Kidney (tissue), 14 donors: ENCODE data around the gene PRM1. TPM values are rescaled to one million over a fixed set of nuclear protein-coding genes. Genes with fewer than 3 reads are reported as not detected.
A peak's percentile ranks its signal among the peaks of the same experiment; 100 is the strongest.

Source experiments
- DNase-seq, 5 donors: peaks; one replicate each; pipeline ENCODE4 v3.0.0-alpha.2; 2013 to 2020
- FAIRE-seq: peaks from 2 replicates; lab custom pipeline; 2012; peaks lifted over from hg19 to GRCh38; lab: Jason Lieb, UNC
- H3K27ac ChIP-seq, 2 donors: one replicate each; pipeline ENCODE4 v1.7.0; 2013; ENCODE audit warnings: low read depth in 2 of 2, low read length in 2 of 2, inconsistent platforms in 1 of 2
- H3K27me3 ChIP-seq: one replicate; pipeline ENCODE4 v1.7.1; 2013; ENCODE audit warnings: low read length, inconsistent platforms; ENCODE audit not compliant: control insufficient read depth, insufficient read depth
- H3K36me3 ChIP-seq, 3 donors: one replicate each; pipeline versions ENCODE4 v1.7.0 to v1.7.1; 2013; ENCODE audit warnings: low read length in 3 of 3, control low read depth in 1 of 3, inconsistent platforms in 1 of 3; ENCODE audit not compliant: insufficient read depth in 3 of 3, control insufficient read depth in 2 of 3
- H3K4me1 ChIP-seq, 3 donors: one replicate each; pipeline versions ENCODE4 v1.7.0 to v1.7.1; 2013; ENCODE audit warnings: low read length in 3 of 3, inconsistent platforms in 1 of 3, low read depth in 1 of 3; ENCODE audit not compliant: control insufficient read depth in 2 of 3, insufficient read depth in 2 of 3
- H3K4me3 ChIP-seq, 3 donors: one replicate each; pipeline versions ENCODE4 v1.7.0 to v1.8.1; 2013; ENCODE audit warnings: low read length in 3 of 3, control low read depth in 1 of 3, inconsistent platforms in 1 of 3
- H3K9ac ChIP-seq, 3 donors: one replicate each; pipeline versions ENCODE4 v1.7.0 to v1.7.1; 2013; ENCODE audit warnings: low read length in 3 of 3, control low read depth in 1 of 3, inconsistent platforms in 1 of 3
- H3K9me3 ChIP-seq, 3 donors: one replicate each; pipeline versions ENCODE4 v1.7.0 to v1.7.1; 2013; ENCODE audit warnings: low read length in 3 of 3, control low read depth in 1 of 3, inconsistent platforms in 1 of 3; ENCODE audit not compliant: control insufficient read depth in 2 of 3, insufficient read depth in 1 of 3
- CTCF ChIP-seq: IDR thresholded peaks from 3 replicates; pipeline ENCODE4 v1.5.1; 2012; ENCODE audit warnings: mild to moderate bottlenecking, moderate library complexity, borderline replicate concordance; ENCODE audit not compliant: insufficient read depth; ENCODE audit errors: extremely low read depth
- intact Hi-C: fragments of 100-400 bp; cut with DNase I; formaldehyde crosslinking; loops from one replicate; pipeline ENCODE4 v1.11.1; 2022
- polyA plus RNA-seq: library from polyadenylated mRNA; stranded (reverse); fragments of 350-450 nt; fragmentation: Illumina TruSeq; extraction: RNeasy Lipid Tissue Mini Kit (QIAGEN cat#74804); gene quantifications from one replicate; pipeline ENCODE4 v1.2.3, GENCODE V29; 2014; ENCODE audit warnings: low read depth, low replicate concordance; ENCODE audit not compliant: insufficient read depth
- total RNA-seq: library from RNA; stranded (reverse); fragmentation: NEBNext Ultra II Directional; extraction: Animal tissue kit (Norgen Biotek cat#: 25700); gene quantifications from one replicate; pipeline ENCODE4 v1.2.1, GENCODE V29; 2021
- donor health status: control.
- donor health status: control.
- donor health status: control.
- donor health status: control.
- donor health status: control.
- donor health status: DM: yes; HTN: yes; CAD: no.
- donor health status: Normal renal cell carcinoma (clear cell type).

The PRM1 gene
- total and polyA plus RNA-seq, 2 donors from 2014 or later: not detected

- H3K4me3 ChIP-seq: no peak overlapping the region
Measured at GRCh38 chr16:11250786-11251524, 30.2 kb downstream of the PRM1 start.

GRCh38 chr16:11250091-11250785 lies 30.9 kb downstream of the PRM1 start:
- H3K36me3 ChIP-seq: no peaks in the 10 kb centered on the region
- intact Hi-C loops: no loop called here
- H3K9me3 ChIP-seq: no peaks in the 10 kb centered on the region
- TF ChIP-seq CTCF: no peak
- H3K4me1 ChIP-seq: peaks cover 0 to 12% (median 0%) of the 10 kb centered on the region in 3 donors
- no peak for FAIRE-seq
- no peak overlapping the region for H3K9ac ChIP-seq
- peak; percentile 74 to 92 (median 89) for DNase-seq
- no peaks in the 10 kb centered on the region for H3K27me3 ChIP-seq
- H3K27ac ChIP-seq: no peak overlapping the region
- H3K4me3 ChIP-seq: no peak overlapping the region

More at GRCh38 chr16:11250786-11251524, 30.2 kb downstream of the PRM1 start:
- TF ChIP-seq CTCF: no peak
- Histone ChIP-seq H3K27me3 (no peaks in the 10 kb centered on the region), H3K27ac (no peak overlapping the region), H3K4me1 (peaks cover 0 to 12% (median 0%) of the 10 kb centered on the region in 3 donors), H3K9me3 (no peaks in the 10 kb centered on the region), H3K36me3 (no peaks in the 10 kb centered on the region), H3K9ac (no peak overlapping the region)
- no peak for FAIRE-seq
- intact Hi-C loops: no loop called here
- DNase-seq: no peak

GRCh38 chr16:11249233-11250061 lies 31.7 kb downstream of the PRM1 start:
- intact Hi-C loops: no loop called here
- Histone ChIP-seq H3K4me1 (peaks cover 0 to 7% (median 0%) of the 10 kb centered on the region in 3 donors), H3K4me3 (no peak overlapping the region), H3K27ac (no peak overlapping the region), H3K36me3 (no peaks in the 10 kb centered on the region), H3K9ac (no peak overlapping the region), H3K27me3 (no peaks in the 10 kb centered on the region), H3K9me3 (no peaks in the 10 kb centered on the region)
- TF ChIP-seq CTCF: no peak
- DNase-seq (peak in 1 of 5 donors; percentile 77), FAIRE-seq (no peak)
